Endothelial cell of umbilical vein (primary cell): ENCODE data around the gene COL4A2. TPM values are rescaled to one million over a fixed set of nuclear protein-coding genes. Genes with fewer than 3 reads are reported as not detected.

Experiments
- BruUV-seq: library from RNA; stranded (reverse); fragments of 400-500 nt; replicated peaks from 2 replicates; lab custom pipeline; 2021; lab: Mats Ljungman, UMichigan
- CTCF ChIA-PET: fragments of 300-600, 350-600 bp; sonication (Branson Sonifier 250); formaldehyde crosslinking; loops from one replicate; lab custom pipeline; 2021; ENCODE audit warnings: antibody characterized with exemption, inconsistent platforms; lab: Charles Lee
- POLR2A ChIA-PET: fragments of 300-600, 350-600 bp; sonication (Branson Sonifier 250); formaldehyde crosslinking; loops from one replicate; lab custom pipeline; 2021; ENCODE audit warnings: antibody characterized with exemption, inconsistent platforms; lab: Charles Lee
- DNase-seq: peaks from one replicate; pipeline ENCODE4 v3.0.0-alpha.2; 2011; ENCODE audit warnings: low read depth, low spot score
- FAIRE-seq: peaks from 2 replicates; lab custom pipeline; 2011; peaks lifted over from hg19 to GRCh38; lab: Jason Lieb, UNC
- H2AFZ ChIP-seq: 2 replicates; pipeline ENCODE4 v1.6.0; 2012; ENCODE audit warnings: low read depth, low read length, control low read depth, inconsistent platforms
- H3K27ac ChIP-seq: 2 replicates; pipeline ENCODE4 v1.5.1; 2011; ENCODE audit warnings: low read depth, mild to moderate bottlenecking, control low read depth, low read length, moderate library complexity; ENCODE audit not compliant: insufficient read depth
- H3K27me3 ChIP-seq, 2 experiments: 2 replicates each; pipeline versions ENCODE4 v1.6.0 to v1.6.1; 2011; ENCODE audit warnings: low read length in 2 of 2, mixed read lengths in 1 of 2; ENCODE audit not compliant: control insufficient read depth in 2 of 2, insufficient read depth in 2 of 2
- H3K36me3 ChIP-seq, 2 experiments: 2 replicates in 1 of 2; 3 replicates in 1 of 2; pipeline ENCODE4 v1.5.1; 2011; ENCODE audit warnings: low read length in 2 of 2, mild to moderate bottlenecking in 1 of 2, moderate library complexity in 1 of 2; ENCODE audit not compliant: control insufficient read depth in 2 of 2, insufficient read depth in 2 of 2; ENCODE audit errors: extremely low read depth in 1 of 2
- H3K4me1 ChIP-seq: 3 replicates; pipeline ENCODE4 v1.5.1; 2011; ENCODE audit warnings: mild to moderate bottlenecking, low read length; ENCODE audit not compliant: control insufficient read depth, insufficient read depth; ENCODE audit errors: extremely low read depth
- H3K4me2 ChIP-seq: 2 replicates; pipeline ENCODE4 v1.6.1; 2011; ENCODE audit warnings: low read length, control low read depth, mixed read lengths; ENCODE audit not compliant: insufficient read depth
- H3K4me3 ChIP-seq, 3 experiments: fragments of 200-600 bp in 1 of 3; sonication (generic), shearing (Covaris generic) in 1 of 3; replicated peaks in 1 of 3; 2 replicates each; pipeline ENCODE4 v1.5.1; 2011 to 2016; ENCODE audit warnings: control low read depth in 3 of 3, low read length in 3 of 3, mild to moderate bottlenecking in 2 of 3, inconsistent platforms in 1 of 3, low read depth in 1 of 3, moderate library complexity in 1 of 3; ENCODE audit not compliant: insufficient read depth in 1 of 3
- H3K79me2 ChIP-seq: 2 replicates; pipeline ENCODE4 v1.6.0; 2012; ENCODE audit warnings: low read length, inconsistent platforms; ENCODE audit not compliant: control insufficient read depth, insufficient read depth
- H3K9ac ChIP-seq: replicated peaks from 2 replicates; pipeline ENCODE3; 2011; ENCODE audit warnings: low read length, control low read depth; ENCODE audit not compliant: insufficient read depth; ENCODE audit errors: extremely low read depth
- H3K9me1 ChIP-seq: replicated peaks from 3 replicates; pipeline ENCODE4 v1.6.0; 2011; ENCODE audit warnings: mild to moderate bottlenecking, low read length; ENCODE audit not compliant: control insufficient read depth, insufficient read depth; ENCODE audit errors: extremely low read depth
- H3K9me3 ChIP-seq: replicated peaks from 2 replicates; pipeline ENCODE4 v1.5.1; 2012; ENCODE audit warnings: low read length, inconsistent platforms; ENCODE audit not compliant: control insufficient read depth, insufficient read depth
- H4K20me1 ChIP-seq: replicated peaks from 2 replicates; pipeline ENCODE3; 2011; ENCODE audit warnings: mild to moderate bottlenecking, low read length; ENCODE audit not compliant: control insufficient read depth, insufficient read depth; ENCODE audit errors: extremely low read depth
- EZH2 ChIP-seq: IDR thresholded peaks from 2 replicates; pipeline ENCODE4 v1.6.1; 2012; ENCODE audit warnings: borderline replicate concordance, low read depth, mild to moderate bottlenecking, moderate library complexity, low read length, inconsistent platforms; ENCODE audit not compliant: severe bottlenecking
- FOS ChIP-seq: IDR thresholded peaks from 2 replicates; pipeline ENCODE4 v1.6.1; 2011; ENCODE audit warnings: mild to moderate bottlenecking, low read length, moderate library complexity, borderline replicate concordance; ENCODE audit not compliant: insufficient read depth
- POLR2A ChIP-seq: IDR thresholded peaks from 2 replicates; pipeline ENCODE4 v1.6.1; 2012; ENCODE audit warnings: low read depth, mild to moderate bottlenecking, control low read depth, low read length
- POLR2AphosphoS5 ChIP-seq: IDR thresholded peaks from 2 replicates; pipeline ENCODE4 v1.6.1; 2012; ENCODE audit warnings: low read depth, mild to moderate bottlenecking, control low read depth, low read length, moderate library complexity; ENCODE audit not compliant: insufficient read depth
- dilution Hi-C: fragments of 300-500 bp; cut with MboI; formaldehyde crosslinking; loops from one replicate; pipeline ENCODE4 v1.15.0; 2019; ENCODE audit warnings: low sequenced_read_pairs; ENCODE audit not compliant: extremely low pct_ligation_motif_present
- intact Hi-C: fragments of 100-400 bp; cut with micrococcal nuclease; formaldehyde crosslinking; loops from one replicate; pipeline ENCODE4 v1.10.0; 2022
- polyA plus RNA-seq, 4 experiments: library from polyadenylated mRNA; depleted of rRNA in 3 of 4; stranded (reverse) in 3 of 4; unstranded in 1 of 4; fragments of >200 nt; gene quantifications; 2 replicates each; pipeline versions ENCODE4 v1.2.1 to v1.2.3, GENCODE V29; 2011 to 2012; ENCODE audit warnings: missing spikeins in 1 of 4
- total RNA-seq: library from RNA; stranded (reverse); gene quantifications from 2 replicates; pipeline ENCODE4 v1.2.3, GENCODE V29; 2021
- TF ChIP-seq, protein P1 (sequence below): IDR thresholded peaks from 2 replicates; pipeline ENCODE4 v1.6.1; 2011; ENCODE audit not compliant: insufficient read depth, insufficient read length
- TF ChIP-seq, protein P2 (sequence below), 2 donors: IDR thresholded peaks; 1 replicate in 1 of 2; 2 replicates in 1 of 2; pipeline ENCODE4 v1.5.1; 2011; ENCODE audit warnings: low read length in 2 of 2, mild to moderate bottlenecking in 2 of 2, moderate library complexity in 2 of 2, control low read depth in 1 of 2, inconsistent platforms in 1 of 2, low read depth in 1 of 2; ENCODE audit not compliant: insufficient read depth in 1 of 2; ENCODE audit errors: extremely low read depth in 1 of 2

COL4A2 gene
- total and polyA plus RNA-seq, 2 donors (not counting 3 experiments of a cell fraction or from before 2014, with no cell fraction given): 792 to 940 TPM

DNA sequence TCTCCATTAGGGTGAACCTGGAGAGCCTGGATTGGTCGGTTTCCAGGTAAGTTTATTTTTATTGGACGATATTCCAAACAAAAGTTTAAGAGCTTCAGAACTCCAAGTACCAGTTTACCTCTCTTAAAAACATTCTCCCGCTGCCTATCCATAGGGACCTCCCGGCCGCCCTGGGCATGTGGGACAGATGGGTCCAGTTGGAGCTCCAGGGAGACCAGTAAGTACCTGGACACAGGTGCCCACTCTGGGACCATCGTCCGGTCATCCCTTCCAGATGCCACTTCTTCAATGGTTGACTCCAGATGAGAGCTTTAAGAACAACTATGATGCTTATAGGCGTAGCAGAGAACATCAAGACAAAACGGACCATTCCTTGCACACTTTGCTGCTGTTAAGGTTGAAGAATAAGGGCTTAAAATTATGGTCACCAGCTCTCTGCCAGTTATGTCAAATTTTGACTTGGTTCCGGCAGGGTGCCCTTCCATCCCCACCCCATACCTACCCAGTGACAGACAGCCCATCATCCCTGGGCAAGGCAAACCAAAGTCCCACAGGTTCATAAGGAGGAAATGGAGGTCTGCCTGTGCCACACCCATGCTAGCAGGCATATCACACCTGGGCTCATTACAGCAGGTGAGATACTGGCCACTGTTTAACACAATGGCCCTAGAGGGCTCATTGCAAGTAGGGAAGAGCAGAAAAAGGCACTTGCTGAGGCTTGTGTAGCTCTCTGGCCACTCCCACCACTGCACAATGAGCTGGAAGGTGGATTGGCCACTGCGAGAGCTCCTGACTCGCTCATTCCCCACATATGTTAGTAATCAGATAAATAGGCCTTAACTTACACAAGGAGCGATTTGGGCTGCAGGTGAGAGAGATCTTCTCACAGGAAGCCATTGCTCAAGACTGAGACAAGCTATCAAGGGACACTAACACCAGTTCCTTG is 123.6 kb downstream of the COL4A2 start:
- POLR2A ChIA-PET: no interaction called here
- CTCF ChIA-PET: no interaction called here
- TF ChIP-seq POLR2A (no peak), EZH2 (no peak), FOS (no peak), POLR2AphosphoS5 (no peak)
- TF ChIP-seq, protein P1, sequence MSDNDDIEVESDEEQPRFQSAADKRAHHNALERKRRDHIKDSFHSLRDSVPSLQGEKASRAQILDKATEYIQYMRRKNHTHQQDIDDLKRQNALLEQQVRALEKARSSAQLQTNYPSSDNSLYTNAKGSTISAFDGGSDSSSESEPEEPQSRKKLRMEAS: no peak
- TF ChIP-seq, protein P2, sequence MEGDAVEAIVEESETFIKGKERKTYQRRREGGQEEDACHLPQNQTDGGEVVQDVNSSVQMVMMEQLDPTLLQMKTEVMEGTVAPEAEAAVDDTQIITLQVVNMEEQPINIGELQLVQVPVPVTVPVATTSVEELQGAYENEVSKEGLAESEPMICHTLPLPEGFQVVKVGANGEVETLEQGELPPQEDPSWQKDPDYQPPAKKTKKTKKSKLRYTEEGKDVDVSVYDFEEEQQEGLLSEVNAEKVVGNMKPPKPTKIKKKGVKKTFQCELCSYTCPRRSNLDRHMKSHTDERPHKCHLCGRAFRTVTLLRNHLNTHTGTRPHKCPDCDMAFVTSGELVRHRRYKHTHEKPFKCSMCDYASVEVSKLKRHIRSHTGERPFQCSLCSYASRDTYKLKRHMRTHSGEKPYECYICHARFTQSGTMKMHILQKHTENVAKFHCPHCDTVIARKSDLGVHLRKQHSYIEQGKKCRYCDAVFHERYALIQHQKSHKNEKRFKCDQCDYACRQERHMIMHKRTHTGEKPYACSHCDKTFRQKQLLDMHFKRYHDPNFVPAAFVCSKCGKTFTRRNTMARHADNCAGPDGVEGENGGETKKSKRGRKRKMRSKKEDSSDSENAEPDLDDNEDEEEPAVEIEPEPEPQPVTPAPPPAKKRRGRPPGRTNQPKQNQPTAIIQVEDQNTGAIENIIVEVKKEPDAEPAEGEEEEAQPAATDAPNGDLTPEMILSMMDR (IDR thresholded peaks at IDR 0.05; ENCODE audit: extremely low read depth in 1 of 2, insufficient read depth in 1 of 2, low read depth in 1 of 2, low read length in 2 of 2): no peak
- Histone ChIP-seq H3K4me2 (no peak overlapping the region), H3K27ac (no peak overlapping the region), H3K36me3 (peaks cover 20 to 39% of the 10 kb centered on the region in 2 experiments), H2AFZ (no peak overlapping the region), H3K4me1 (peaks cover 27% of the 10 kb centered on the region), H4K20me1 (no peaks in the 10 kb centered on the region), H3K9me1 (no peaks in the 10 kb centered on the region), H3K9me3 (no peaks in the 10 kb centered on the region), H3K9ac (no peak overlapping the region), H3K27me3 (no peaks in the 10 kb centered on the region), H3K4me3 (no peak overlapping the region), H3K79me2 (no peaks in the 10 kb centered on the region)
- intact Hi-C loops (no loop called here), dilution Hi-C loops (no loop called here)
- DNase-seq (no peak), FAIRE-seq (no peak)
- BruUV-seq: no TSS peak
